GM12878 (cell line): ENCODE measurements around the gene CILP2. TPM values are rescaled to one million over a fixed set of nuclear protein-coding genes. Genes with fewer than 3 reads are reported as not detected.

ENCODE experiments used
- KLF5 ChIP-seq: fragments of 450-650 bp; IDR thresholded peaks from 2 replicates; pipeline ENCODE4 v1.6.1; 2014; ENCODE audit warnings: mild to moderate bottlenecking; ENCODE audit not compliant: partially characterized antibody
- LARP7 ChIP-seq: fragments of 450-650 bp; IDR thresholded peaks from 2 replicates; pipeline ENCODE4 v1.6.1; 2017; ENCODE audit warnings: mild to moderate bottlenecking
- RBBP5 ChIP-seq: fragments of 200-600 bp; sonication (generic); conservative IDR thresholded peaks from 2 replicates; pipeline ENCODE4 v1.6.1; 2016
- RUNX3 ChIP-seq: IDR thresholded peaks from 2 replicates; pipeline ENCODE4 v1.6.1; 2012; ENCODE audit warnings: low read length, inconsistent platforms
- TAF1 ChIP-seq: IDR thresholded peaks from 2 replicates; pipeline ENCODE4 v1.6.1; 2011; ENCODE audit warnings: mild to moderate bottlenecking, low read depth, low read length, borderline replicate concordance
- polyA plus RNA-seq, 11 experiments: library from polyadenylated mRNA; depleted of rRNA in 4 of 11; unstranded in 6 of 11; stranded (reverse) in 5 of 11; fragments of >200 nt; fragmentation: Nextera tagmentation in 4 of 11; fragmentation: Illumina TruSeq in 1 of 11; extraction: Ambion mirVana in 4 of 11; extraction: Trizol in 1 of 11; gene quantifications; 1 replicate in 1 of 11; 2 replicates in 10 of 11; pipeline versions ENCODE4 v1.2.1 to v1.2.3, GENCODE V29; 2011 to 2016; ENCODE audit warnings: inconsistent platforms in 2 of 11, missing spikeins in 2 of 11, low read depth in 1 of 11
- total RNA-seq, 4 experiments: library from RNA; depleted of rRNA in 3 of 4; stranded (reverse); fragments of >200 nt in 3 of 4; fragmentation: Illumina TruSeq in 1 of 4; extraction: Trizol in 1 of 4; gene quantifications; 2 replicates each; pipeline versions ENCODE4 v1.2.1 to v1.2.3, GENCODE V29; 2013 to 2021
- TF ChIP-seq, protein P1 (sequence below): fragments of 450-650 bp; IDR thresholded peaks from 2 replicates; pipeline ENCODE4 v1.6.1; 2017; ENCODE audit warnings: mild to moderate bottlenecking, moderate library complexity
- TF ChIP-seq, protein P2 (sequence below): IDR thresholded peaks from 2 replicates; pipeline ENCODE4 v1.6.1; 2011; ENCODE audit warnings: borderline replicate concordance, low read depth, mild to moderate bottlenecking, moderate library complexity, low read length; ENCODE audit not compliant: insufficient read depth, poor library complexity, severe bottlenecking
- TF ChIP-seq, protein P3 (sequence below): fragments of 450-650 bp; IDR thresholded peaks from 2 replicates; pipeline ENCODE4 v1.6.1; 2014; ENCODE audit warnings: mild to moderate bottlenecking
- TF ChIP-seq, protein P4 (sequence below): fragments of 450-650 bp; IDR thresholded peaks from 2 replicates; pipeline ENCODE4 v1.6.1; 2016; ENCODE audit warnings: mild to moderate bottlenecking

Gene CILP2
- total and polyA plus RNA-seq, 10 of the 15 experiments (the other 5 are each of a cell fraction or from before 2014, with no cell fraction given), result 0.05 to 0.08 (median 0.06) TPM; not detected in 6

DNA sequence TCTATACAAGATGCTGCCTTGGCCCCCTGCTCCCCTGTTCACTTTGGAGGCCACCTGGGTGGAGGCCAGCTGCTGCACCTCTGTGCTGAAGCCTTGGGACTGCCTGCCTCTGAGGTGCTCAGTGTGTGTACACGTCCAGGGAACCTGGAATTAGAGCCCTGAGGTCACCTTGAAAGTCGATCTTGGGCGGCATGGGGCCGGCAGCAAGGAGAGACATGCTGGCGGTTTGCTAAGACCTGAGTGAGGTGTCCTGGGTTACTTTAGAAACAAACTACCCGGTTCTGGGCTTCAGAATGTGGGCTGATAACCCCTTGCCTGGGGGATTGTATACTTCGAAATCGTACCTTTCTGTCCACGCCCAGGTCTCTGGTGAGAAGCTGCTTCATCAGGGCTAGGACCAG, 48.3 kb upstream of the CILP2 start (continued):
- TF ChIP-seq, protein P1, sequence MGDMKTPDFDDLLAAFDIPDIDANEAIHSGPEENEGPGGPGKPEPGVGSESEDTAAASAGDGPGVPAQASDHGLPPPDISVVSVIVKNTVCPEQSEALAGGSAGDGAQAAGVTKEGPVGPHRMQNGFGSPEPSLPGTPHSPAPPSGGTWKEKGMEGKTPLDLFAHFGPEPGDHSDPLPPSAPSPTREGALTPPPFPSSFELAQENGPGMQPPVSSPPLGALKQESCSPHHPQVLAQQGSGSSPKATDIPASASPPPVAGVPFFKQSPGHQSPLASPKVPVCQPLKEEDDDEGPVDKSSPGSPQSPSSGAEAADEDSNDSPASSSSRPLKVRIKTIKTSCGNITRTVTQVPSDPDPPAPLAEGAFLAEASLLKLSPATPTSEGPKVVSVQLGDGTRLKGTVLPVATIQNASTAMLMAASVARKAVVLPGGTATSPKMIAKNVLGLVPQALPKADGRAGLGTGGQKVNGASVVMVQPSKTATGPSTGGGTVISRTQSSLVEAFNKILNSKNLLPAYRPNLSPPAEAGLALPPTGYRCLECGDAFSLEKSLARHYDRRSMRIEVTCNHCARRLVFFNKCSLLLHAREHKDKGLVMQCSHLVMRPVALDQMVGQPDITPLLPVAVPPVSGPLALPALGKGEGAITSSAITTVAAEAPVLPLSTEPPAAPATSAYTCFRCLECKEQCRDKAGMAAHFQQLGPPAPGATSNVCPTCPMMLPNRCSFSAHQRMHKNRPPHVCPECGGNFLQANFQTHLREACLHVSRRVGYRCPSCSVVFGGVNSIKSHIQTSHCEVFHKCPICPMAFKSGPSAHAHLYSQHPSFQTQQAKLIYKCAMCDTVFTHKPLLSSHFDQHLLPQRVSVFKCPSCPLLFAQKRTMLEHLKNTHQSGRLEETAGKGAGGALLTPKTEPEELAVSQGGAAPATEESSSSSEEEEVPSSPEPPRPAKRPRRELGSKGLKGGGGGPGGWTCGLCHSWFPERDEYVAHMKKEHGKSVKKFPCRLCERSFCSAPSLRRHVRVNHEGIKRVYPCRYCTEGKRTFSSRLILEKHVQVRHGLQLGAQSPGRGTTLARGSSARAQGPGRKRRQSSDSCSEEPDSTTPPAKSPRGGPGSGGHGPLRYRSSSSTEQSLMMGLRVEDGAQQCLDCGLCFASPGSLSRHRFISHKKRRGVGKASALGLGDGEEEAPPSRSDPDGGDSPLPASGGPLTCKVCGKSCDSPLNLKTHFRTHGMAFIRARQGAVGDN, result no peak
- no peak for TF ChIP-seq TAF1
- no peak for TF ChIP-seq RBBP5
- TF ChIP-seq KLF5, result no peak
- TF ChIP-seq, protein P2, sequence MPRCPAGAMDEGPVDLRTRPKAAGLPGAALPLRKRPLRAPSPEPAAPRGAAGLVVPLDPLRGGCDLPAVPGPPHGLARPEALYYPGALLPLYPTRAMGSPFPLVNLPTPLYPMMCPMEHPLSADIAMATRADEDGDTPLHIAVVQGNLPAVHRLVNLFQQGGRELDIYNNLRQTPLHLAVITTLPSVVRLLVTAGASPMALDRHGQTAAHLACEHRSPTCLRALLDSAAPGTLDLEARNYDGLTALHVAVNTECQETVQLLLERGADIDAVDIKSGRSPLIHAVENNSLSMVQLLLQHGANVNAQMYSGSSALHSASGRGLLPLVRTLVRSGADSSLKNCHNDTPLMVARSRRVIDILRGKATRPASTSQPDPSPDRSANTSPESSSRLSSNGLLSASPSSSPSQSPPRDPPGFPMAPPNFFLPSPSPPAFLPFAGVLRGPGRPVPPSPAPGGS, result no peak
- TF ChIP-seq, protein P3, sequence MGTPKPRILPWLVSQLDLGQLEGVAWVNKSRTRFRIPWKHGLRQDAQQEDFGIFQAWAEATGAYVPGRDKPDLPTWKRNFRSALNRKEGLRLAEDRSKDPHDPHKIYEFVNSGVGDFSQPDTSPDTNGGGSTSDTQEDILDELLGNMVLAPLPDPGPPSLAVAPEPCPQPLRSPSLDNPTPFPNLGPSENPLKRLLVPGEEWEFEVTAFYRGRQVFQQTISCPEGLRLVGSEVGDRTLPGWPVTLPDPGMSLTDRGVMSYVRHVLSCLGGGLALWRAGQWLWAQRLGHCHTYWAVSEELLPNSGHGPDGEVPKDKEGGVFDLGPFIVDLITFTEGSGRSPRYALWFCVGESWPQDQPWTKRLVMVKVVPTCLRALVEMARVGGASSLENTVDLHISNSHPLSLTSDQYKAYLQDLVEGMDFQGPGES, result no peak
- TF ChIP-seq, protein P4, sequence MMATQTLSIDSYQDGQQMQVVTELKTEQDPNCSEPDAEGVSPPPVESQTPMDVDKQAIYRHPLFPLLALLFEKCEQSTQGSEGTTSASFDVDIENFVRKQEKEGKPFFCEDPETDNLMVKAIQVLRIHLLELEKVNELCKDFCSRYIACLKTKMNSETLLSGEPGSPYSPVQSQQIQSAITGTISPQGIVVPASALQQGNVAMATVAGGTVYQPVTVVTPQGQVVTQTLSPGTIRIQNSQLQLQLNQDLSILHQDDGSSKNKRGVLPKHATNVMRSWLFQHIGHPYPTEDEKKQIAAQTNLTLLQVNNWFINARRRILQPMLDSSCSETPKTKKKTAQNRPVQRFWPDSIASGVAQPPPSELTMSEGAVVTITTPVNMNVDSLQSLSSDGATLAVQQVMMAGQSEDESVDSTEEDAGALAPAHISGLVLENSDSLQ, result no peak
- TF ChIP-seq LARP7, result no peak
- TF ChIP-seq RUNX3, result no peak
